ENCODE data around the gene KIAA1671.

Gene KIAA1671

DNA sequence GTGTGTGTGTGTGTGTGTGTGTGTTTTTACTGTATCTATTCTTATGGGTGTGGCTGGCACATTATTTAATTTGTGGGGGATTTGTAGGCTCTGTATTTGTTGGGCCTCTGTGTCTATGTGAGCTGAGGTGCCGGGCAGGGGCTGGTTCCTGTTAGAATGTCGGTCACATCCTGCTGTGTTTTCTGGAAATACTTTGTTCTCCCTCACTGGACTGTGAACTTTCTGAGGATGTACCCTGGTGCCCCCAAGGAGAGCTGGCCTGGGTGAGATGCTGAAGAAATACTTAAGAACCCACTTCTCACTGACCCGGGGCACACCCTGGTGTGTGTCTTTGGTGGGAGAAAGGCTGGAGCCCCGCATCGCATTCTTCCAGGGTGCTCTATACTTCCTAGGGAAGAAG lies 28.6 kb downstream of the KIAA1671 start:
- DNase-seq (ENCODE audit: low read depth), result no peak
- TF ChIP-seq, protein P1, sequence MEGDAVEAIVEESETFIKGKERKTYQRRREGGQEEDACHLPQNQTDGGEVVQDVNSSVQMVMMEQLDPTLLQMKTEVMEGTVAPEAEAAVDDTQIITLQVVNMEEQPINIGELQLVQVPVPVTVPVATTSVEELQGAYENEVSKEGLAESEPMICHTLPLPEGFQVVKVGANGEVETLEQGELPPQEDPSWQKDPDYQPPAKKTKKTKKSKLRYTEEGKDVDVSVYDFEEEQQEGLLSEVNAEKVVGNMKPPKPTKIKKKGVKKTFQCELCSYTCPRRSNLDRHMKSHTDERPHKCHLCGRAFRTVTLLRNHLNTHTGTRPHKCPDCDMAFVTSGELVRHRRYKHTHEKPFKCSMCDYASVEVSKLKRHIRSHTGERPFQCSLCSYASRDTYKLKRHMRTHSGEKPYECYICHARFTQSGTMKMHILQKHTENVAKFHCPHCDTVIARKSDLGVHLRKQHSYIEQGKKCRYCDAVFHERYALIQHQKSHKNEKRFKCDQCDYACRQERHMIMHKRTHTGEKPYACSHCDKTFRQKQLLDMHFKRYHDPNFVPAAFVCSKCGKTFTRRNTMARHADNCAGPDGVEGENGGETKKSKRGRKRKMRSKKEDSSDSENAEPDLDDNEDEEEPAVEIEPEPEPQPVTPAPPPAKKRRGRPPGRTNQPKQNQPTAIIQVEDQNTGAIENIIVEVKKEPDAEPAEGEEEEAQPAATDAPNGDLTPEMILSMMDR (conservative IDR thresholded peaks at IDR 0.05; ENCODE audit: low read length), result no peak
- H3K4me3 ChIP-seq (ENCODE audit: low read length), result no peak overlapping the region

DNA sequence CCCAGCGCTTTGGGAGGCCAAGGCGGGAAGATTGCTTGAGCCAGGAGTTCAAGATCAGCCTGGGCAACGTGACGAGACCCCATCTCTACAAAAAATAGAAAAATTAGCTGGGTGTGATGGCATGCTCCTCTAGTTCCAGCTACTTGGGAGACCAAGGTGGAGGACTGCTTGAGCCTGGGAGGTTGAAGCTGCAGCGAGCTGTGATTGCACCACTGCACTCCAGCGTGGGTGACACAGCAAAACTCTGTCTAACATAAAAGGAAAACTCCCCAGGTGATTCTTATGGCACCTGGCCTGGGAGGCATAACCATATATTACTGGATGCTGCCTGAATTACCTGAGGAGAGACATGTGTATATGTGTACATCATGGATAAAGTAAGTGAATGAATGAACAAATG lies 29.1 kb downstream of the KIAA1671 start:
- no peak overlapping the region for H3K4me3 ChIP-seq (ENCODE audit: low read length)
- TF ChIP-seq, protein P1 (conservative IDR thresholded peaks at IDR 0.05; ENCODE audit: low read length), result no peak
- DNase-seq (ENCODE audit: low read depth), result no peak

DNA sequence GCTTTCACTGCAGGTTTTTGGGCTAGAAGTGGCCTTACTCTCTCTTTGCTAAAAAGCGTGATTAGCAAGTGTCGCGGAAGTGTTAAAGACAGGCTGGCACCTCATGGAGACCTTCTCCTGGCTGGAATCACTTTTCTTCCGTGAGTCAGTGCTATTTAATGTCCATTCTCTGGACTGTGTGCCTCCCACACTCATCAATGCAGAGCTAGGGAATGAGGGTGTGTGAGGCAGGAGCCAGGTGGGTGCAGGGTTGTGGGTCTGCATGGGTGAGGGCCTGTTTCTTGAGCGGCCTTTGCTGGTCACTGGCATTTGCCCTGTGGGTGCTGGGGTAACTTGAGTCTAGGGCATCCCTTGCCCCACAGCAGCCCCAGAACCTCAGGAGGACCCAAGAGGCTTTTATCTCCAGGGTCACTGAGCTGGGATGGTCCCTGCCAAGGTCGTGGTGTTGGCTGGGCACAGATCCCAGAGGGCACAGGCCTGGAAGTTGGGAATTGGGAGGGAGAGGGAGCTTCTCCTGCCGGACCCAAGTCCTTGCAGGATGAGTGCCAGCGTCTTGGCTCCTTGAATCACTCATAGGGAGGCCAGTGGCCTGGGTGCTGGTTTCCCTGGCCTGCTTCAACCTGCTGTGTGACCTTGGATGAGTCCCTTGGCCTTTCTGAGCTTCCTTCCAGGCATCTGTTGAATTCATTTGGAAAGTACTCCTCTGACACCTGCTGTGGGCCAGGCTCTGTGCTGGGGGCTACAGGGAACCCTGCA lies 30.0 kb downstream of the KIAA1671 start:
- TF ChIP-seq, protein P1 (conservative IDR thresholded peaks at IDR 0.05; ENCODE audit: low read length), result no peak
- no peak overlapping the region for H3K4me3 ChIP-seq (ENCODE audit: low read length)
- no peak for DNase-seq (ENCODE audit: low read depth)

DNA sequence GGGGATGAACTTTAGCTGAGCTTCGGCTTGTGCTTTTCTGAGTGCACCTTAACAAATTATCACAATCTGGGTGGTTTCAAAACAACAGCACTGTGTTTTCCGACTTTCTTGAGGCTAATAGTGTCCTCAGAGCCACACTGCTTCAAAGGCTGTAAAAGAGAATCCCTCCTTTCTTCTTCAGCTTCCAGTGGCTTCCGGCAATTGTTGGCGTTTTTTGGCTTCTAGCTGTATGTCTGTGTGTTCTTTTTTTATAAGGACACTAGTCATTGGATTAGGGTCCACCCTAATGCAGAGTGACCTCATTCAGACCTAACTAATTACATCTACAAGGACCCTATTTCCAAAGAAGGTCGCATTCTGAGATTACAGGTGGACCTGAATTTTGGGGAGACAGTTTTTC lies 30.6 kb downstream of the KIAA1671 start:
- no peak for DNase-seq (ENCODE audit: low read depth)
- TF ChIP-seq, protein P1 (conservative IDR thresholded peaks at IDR 0.05; ENCODE audit: low read length), result no peak
- no peak overlapping the region for H3K4me3 ChIP-seq (ENCODE audit: low read length)

DNA sequence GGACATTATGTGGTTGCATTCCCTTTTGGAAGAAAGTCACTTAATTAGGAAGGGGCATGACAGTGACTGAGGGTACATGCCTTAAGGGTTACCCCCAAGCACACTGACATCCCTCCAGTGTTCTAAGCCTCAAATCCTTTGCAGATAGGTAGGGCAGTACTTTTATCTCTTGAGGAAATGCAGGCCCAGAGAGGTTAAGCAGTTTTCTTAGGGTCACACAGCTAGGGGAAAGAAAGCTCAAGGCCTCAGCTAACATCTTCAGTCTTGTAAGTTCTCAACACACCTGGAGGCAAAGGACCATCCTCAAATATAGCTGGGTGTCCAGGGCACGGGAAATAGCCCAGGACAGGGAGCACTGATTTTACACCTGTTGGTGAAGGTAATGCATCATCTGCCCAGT lies 31.6 kb downstream of the KIAA1671 start:
- TF ChIP-seq, protein P1 (conservative IDR thresholded peaks at IDR 0.05; ENCODE audit: low read length), result no peak
- H3K4me3 ChIP-seq (ENCODE audit: low read length), result no peak overlapping the region
- DNase-seq (ENCODE audit: low read depth), result no peak

DNA sequence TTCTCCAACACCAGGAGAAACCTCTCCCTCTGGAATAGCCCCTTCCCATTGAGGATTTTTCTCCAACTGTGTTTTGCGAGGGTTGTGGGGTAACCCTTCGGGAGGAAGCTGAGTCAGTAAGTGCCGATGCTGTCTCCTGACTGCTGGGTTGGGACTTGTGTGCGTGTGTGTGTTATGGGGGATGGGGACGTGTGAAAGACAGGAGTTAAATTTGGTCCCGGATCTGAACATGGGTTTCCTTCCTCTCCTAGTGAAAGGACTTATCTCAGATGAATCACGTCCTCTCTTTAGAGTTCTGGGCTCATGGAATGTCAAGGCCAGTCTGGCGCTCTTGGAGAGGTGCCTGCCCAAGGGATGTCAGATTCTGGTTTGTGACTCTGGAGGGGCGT lies 33.3 kb downstream of the KIAA1671 start:
- DNase-seq (ENCODE audit: low read depth), result peak; percentile 55
- H3K4me3 ChIP-seq (ENCODE audit: low read length), result no peak overlapping the region
- TF ChIP-seq, protein P1 (conservative IDR thresholded peaks at IDR 0.05; ENCODE audit: low read length), result no peak

DNA sequence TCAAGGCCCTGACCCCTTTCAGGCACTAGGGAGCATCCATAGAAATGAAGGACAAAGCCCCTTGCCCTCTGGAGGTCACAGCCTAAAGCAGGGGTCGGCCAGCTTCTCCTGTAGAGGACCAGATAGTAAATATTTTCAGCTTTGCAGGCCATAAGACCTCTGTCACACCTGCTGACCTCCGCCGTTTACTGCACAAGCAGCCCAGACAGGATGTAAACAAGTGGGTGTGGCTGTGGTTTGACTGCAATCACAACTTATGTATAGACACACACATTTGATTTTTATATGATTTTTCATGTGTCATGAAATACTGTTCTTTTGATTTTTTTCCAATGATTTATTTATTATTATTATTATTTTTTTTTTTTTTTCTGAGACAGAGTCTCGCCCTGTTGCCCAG lies 34.3 kb downstream of the KIAA1671 start:
- no peak overlapping the region for H3K4me3 ChIP-seq (ENCODE audit: low read length)
- TF ChIP-seq, protein P1 (conservative IDR thresholded peaks at IDR 0.05; ENCODE audit: low read length), result no peak
- no peak for DNase-seq (ENCODE audit: low read depth)
